ENCODE results near the gene CYP46A1. TPM values are rescaled to one million over a fixed set of nuclear protein-coding genes. Genes with fewer than 3 reads are reported as not detected.

The CYP46A1 gene
- polyA plus RNA-seq, 2 of the 4 experiments (the other 2 are of a cell fraction) = 0.06 to 0.13 TPM

DNA sequence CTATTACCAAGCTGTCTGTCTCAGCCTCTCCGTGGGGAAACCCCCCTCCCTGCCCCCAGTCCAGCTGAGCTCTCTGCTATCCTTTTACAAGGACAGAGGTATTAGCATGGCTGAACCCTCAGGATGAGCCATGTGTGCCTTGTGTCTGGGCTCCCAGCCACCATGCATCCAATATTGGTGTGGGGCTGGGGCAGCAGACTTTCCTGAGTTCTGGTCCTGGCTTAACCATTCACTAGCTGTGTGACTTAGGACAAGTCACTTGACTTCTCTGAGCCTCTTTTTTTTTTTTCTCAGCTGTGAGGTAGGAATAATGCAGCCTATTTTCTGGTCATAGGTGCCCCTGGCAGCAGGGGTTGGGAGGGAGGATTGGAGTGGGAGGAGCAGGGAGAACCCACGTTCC is 17.1 kb upstream of the CYP46A1 start:
- FAIRE-seq = no peak
- no peak for DNase-seq (ENCODE audit: low read depth in 1 of 2, low spot score in 1 of 2)
- WGBS (ENCODE audit: missing lambda C conversion rate) = 62% methylated on average over 2 of the region's 2 CpGs
- ChIA-PET CTCF (interaction anchor here (0.8 to 4.9 kb wide), 6 partner anchors 13 to 316 kb away, joined by 3 to 42 read pairs (median 4); no protein-coding TSS in a partner anchor), POLR2A (no interaction called here)
- no peak for ATAC-seq
- no peak overlapping the region for H3K4me3 ChIP-seq
- TF ChIP-seq, protein P1, sequence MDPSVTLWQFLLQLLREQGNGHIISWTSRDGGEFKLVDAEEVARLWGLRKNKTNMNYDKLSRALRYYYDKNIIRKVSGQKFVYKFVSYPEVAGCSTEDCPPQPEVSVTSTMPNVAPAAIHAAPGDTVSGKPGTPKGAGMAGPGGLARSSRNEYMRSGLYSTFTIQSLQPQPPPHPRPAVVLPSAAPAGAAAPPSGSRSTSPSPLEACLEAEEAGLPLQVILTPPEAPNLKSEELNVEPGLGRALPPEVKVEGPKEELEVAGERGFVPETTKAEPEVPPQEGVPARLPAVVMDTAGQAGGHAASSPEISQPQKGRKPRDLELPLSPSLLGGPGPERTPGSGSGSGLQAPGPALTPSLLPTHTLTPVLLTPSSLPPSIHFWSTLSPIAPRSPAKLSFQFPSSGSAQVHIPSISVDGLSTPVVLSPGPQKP (IDR thresholded peaks at IDR 0.05; ENCODE audit: low read depth, low read length) = no peak
- TF ChIP-seq HOXA7 (CRISPR knock-in tag; IDR thresholded peaks at IDR 0.05) = no peak
- no peak for TF ChIP-seq ESRRA (IDR thresholded peaks at IDR 0.05; ENCODE audit: borderline replicate concordance, low read length)
- no peak for TF ChIP-seq HDAC2 (IDR thresholded peaks at IDR 0.05)
- no peak for TF ChIP-seq HOXB5 (CRISPR knock-in tag; IDR thresholded peaks at IDR 0.05)
- TF ChIP-seq, protein P2, sequence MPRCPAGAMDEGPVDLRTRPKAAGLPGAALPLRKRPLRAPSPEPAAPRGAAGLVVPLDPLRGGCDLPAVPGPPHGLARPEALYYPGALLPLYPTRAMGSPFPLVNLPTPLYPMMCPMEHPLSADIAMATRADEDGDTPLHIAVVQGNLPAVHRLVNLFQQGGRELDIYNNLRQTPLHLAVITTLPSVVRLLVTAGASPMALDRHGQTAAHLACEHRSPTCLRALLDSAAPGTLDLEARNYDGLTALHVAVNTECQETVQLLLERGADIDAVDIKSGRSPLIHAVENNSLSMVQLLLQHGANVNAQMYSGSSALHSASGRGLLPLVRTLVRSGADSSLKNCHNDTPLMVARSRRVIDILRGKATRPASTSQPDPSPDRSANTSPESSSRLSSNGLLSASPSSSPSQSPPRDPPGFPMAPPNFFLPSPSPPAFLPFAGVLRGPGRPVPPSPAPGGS (IDR thresholded peaks at IDR 0.05) = no peak
- TF ChIP-seq JUNB (IDR thresholded peaks at IDR 0.05) = no peak
- TF ChIP-seq CBX8 (IDR thresholded peaks at IDR 0.05) = no peak
- no peak for TF ChIP-seq MYC (IDR thresholded peaks at IDR 0.05; ENCODE audit: borderline replicate concordance, low read length)
- no peak for TF ChIP-seq ZC3H11A (IDR thresholded peaks at IDR 0.05)
- no peak for TF ChIP-seq KDM1A (IDR thresholded peaks at IDR 0.05; ENCODE audit: low read depth)
- no peak for TF ChIP-seq EP300 (IDR thresholded peaks at IDR 0.05)
- TF ChIP-seq KDM5A (IDR thresholded peaks at IDR 0.05) = no peak
- no peak for TF ChIP-seq CEBPB (IDR thresholded peaks at IDR 0.05)
- TF ChIP-seq TP53 (CRISPR knock-in tag; IDR thresholded peaks at IDR 0.05) = no peak
- TF ChIP-seq, protein P3, sequence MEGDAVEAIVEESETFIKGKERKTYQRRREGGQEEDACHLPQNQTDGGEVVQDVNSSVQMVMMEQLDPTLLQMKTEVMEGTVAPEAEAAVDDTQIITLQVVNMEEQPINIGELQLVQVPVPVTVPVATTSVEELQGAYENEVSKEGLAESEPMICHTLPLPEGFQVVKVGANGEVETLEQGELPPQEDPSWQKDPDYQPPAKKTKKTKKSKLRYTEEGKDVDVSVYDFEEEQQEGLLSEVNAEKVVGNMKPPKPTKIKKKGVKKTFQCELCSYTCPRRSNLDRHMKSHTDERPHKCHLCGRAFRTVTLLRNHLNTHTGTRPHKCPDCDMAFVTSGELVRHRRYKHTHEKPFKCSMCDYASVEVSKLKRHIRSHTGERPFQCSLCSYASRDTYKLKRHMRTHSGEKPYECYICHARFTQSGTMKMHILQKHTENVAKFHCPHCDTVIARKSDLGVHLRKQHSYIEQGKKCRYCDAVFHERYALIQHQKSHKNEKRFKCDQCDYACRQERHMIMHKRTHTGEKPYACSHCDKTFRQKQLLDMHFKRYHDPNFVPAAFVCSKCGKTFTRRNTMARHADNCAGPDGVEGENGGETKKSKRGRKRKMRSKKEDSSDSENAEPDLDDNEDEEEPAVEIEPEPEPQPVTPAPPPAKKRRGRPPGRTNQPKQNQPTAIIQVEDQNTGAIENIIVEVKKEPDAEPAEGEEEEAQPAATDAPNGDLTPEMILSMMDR (IDR thresholded peaks at IDR 0.05) = no peak
- no peak for TF ChIP-seq GATA3 (IDR thresholded peaks at IDR 0.05; ENCODE audit: borderline replicate concordance)
- TF ChIP-seq, protein P4, sequence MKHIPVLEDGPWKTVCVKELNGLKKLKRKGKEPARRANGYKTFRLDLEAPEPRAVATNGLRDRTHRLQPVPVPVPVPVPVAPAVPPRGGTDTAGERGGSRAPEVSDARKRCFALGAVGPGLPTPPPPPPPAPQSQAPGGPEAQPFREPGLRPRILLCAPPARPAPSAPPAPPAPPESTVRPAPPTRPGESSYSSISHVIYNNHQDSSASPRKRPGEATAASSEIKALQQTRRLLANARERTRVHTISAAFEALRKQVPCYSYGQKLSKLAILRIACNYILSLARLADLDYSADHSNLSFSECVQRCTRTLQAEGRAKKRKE (CRISPR knock-in tag; IDR thresholded peaks at IDR 0.05; ENCODE audit: low read depth) = no peak
- no peak overlapping the region for H3K27ac ChIP-seq
- peaks cover 14% of the 10 kb centered on the region; the same call in 2 of the 3 replicates for H3K4me1 ChIP-seq
- H3K9me3 ChIP-seq = no peaks in the 10 kb centered on the region
- no peak overlapping the region for H3K4me2 ChIP-seq

DNA sequence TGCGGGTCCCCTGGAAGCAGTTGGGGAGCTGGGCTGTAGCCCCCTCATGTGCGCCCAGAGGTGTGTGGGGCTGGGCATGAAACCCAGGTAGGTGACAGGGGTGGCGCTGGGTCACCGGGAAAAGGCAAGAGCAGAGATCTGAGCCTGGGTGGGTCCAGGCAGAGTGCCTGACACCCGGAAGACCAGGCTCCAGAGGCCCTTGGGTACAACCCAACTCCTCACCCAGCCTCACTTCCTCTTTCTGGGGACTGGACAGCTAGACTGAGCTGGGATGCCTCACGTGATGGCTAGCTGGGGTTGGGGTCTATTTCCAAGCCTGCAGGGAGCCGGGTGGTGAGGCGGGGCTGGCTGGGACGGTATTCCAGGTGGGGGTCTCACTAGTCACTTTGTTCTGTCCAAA is 16.3 kb upstream of the CYP46A1 start:
- Histone ChIP-seq H3K27ac (no peak overlapping the region), H3K4me2 (no peak overlapping the region), H3K4me1 (peaks cover 17% of the 10 kb centered on the region; the same call in 2 of the 3 replicates), H3K4me3 (no peak overlapping the region), H3K9me3 (no peaks in the 10 kb centered on the region)
- POLR2A ChIA-PET = interaction anchor here (0.7 kb wide), 1 partner anchor 16 kb away, joined by 5 read pairs; the partner anchor contains the start of gene CYP46A1
- ATAC-seq (no peak), FAIRE-seq (no peak), DNase-seq (ENCODE audit: low read depth in 1 of 2, low spot score in 1 of 2) (no peak)
- CTCF ChIA-PET = interaction anchor here (0.8 to 4.9 kb wide), 8 partner anchors 13 to 179 kb away, joined by 3 to 42 read pairs (median 3); partner anchors contain the start of gene CYP46A1
- WGBS (ENCODE audit: missing lambda C conversion rate) = 77% methylated on average over 9 of the region's 9 CpGs
- TF ChIP-seq, protein P5, sequence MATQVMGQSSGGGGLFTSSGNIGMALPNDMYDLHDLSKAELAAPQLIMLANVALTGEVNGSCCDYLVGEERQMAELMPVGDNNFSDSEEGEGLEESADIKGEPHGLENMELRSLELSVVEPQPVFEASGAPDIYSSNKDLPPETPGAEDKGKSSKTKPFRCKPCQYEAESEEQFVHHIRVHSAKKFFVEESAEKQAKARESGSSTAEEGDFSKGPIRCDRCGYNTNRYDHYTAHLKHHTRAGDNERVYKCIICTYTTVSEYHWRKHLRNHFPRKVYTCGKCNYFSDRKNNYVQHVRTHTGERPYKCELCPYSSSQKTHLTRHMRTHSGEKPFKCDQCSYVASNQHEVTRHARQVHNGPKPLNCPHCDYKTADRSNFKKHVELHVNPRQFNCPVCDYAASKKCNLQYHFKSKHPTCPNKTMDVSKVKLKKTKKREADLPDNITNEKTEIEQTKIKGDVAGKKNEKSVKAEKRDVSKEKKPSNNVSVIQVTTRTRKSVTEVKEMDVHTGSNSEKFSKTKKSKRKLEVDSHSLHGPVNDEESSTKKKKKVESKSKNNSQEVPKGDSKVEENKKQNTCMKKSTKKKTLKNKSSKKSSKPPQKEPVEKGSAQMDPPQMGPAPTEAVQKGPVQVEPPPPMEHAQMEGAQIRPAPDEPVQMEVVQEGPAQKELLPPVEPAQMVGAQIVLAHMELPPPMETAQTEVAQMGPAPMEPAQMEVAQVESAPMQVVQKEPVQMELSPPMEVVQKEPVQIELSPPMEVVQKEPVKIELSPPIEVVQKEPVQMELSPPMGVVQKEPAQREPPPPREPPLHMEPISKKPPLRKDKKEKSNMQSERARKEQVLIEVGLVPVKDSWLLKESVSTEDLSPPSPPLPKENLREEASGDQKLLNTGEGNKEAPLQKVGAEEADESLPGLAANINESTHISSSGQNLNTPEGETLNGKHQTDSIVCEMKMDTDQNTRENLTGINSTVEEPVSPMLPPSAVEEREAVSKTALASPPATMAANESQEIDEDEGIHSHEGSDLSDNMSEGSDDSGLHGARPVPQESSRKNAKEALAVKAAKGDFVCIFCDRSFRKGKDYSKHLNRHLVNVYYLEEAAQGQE (IDR thresholded peaks at IDR 0.05) = no peak
- TF ChIP-seq, protein P6, sequence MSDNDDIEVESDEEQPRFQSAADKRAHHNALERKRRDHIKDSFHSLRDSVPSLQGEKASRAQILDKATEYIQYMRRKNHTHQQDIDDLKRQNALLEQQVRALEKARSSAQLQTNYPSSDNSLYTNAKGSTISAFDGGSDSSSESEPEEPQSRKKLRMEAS (IDR thresholded peaks at IDR 0.05) = no peak
- TF ChIP-seq TFCP2L1 (CRISPR knock-in tag; IDR thresholded peaks at IDR 0.05) (no peak), CBX2 (IDR thresholded peaks at IDR 0.05; ENCODE audit: borderline replicate concordance, low read depth) (no peak), TP53 (CRISPR knock-in tag; IDR thresholded peaks at IDR 0.05) (no peak), KDM5A (IDR thresholded peaks at IDR 0.05) (no peak), POLR2AphosphoS2 (conservative IDR thresholded peaks at IDR 0.05; ENCODE audit: low read length) (no peak), RARB (CRISPR knock-in tag; IDR thresholded peaks at IDR 0.05) (no peak), EHF (CRISPR knock-in tag; IDR thresholded peaks at IDR 0.05) (no peak)
- TF ChIP-seq, protein P3 (IDR thresholded peaks at IDR 0.05) = no peak
